Epithelial cell of esophagus (primary cell): Measurements from ENCODE around the gene VIPR2.

Source experiments
- DNase-seq: peaks from one replicate; pipeline ENCODE4 v3.0.0; 2010; ENCODE audit warnings: low read depth
- H3K4me3 ChIP-seq: 2 replicates; pipeline ENCODE4 v1.5.1; 2011; ENCODE audit warnings: mild to moderate bottlenecking, low read length, control low read depth
- TF ChIP-seq, protein P1 (sequence below): IDR thresholded peaks from 2 replicates; pipeline ENCODE4 v1.5.1; 2011; ENCODE audit warnings: low read depth, mild to moderate bottlenecking, low read length, control low read depth, inconsistent platforms; ENCODE audit not compliant: insufficient read depth; ENCODE audit errors: missing control alignments

Gene VIPR2

DNA sequence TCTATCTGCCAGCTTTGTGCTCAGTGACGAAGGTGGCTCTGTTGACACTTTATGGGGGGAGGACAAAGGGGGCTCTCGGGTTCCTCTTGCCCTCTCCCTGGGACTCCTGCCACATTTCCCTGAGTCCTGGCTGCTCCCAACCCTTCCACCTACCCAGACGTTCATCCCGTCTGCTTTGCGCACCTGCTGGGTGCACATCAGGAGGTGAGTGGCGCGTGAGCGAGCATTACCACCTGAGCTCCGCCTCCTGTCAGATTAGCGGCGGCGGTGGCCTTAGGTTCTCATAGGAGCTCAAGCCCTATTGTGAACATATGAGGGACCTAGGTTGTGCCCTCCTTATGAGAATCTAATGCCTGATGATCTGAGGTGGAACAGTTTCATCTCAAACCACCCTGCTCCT, 151.1 kb downstream of the VIPR2 start:
- DNase-seq: no peak
- H3K4me3 ChIP-seq: no peak overlapping the region
- TF ChIP-seq, protein P1, sequence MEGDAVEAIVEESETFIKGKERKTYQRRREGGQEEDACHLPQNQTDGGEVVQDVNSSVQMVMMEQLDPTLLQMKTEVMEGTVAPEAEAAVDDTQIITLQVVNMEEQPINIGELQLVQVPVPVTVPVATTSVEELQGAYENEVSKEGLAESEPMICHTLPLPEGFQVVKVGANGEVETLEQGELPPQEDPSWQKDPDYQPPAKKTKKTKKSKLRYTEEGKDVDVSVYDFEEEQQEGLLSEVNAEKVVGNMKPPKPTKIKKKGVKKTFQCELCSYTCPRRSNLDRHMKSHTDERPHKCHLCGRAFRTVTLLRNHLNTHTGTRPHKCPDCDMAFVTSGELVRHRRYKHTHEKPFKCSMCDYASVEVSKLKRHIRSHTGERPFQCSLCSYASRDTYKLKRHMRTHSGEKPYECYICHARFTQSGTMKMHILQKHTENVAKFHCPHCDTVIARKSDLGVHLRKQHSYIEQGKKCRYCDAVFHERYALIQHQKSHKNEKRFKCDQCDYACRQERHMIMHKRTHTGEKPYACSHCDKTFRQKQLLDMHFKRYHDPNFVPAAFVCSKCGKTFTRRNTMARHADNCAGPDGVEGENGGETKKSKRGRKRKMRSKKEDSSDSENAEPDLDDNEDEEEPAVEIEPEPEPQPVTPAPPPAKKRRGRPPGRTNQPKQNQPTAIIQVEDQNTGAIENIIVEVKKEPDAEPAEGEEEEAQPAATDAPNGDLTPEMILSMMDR: no peak

DNA sequence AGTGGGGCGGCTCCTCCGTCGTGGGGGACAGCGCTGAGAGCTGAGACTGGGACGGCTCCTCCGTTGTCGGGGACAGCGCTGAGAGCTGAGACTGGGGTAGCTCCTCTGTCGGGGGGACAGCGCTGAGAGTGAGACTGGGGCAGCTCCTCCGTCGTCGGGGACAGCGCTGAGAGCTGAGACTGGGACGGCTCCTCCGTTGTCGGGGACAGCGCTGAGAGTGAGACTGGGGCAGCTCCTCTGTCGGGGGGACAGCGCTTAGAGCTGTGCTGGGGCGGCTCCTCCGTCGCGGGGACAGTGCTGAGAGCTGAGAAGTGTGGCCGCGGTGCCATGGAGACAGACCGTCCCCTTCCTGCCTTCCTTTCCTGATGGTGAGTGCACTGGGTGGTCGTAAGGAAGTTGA, 151.9 kb downstream of the VIPR2 start:
- TF ChIP-seq, protein P1: no peak
- no peak overlapping the region for H3K4me3 ChIP-seq
- no peak for DNase-seq

DNA sequence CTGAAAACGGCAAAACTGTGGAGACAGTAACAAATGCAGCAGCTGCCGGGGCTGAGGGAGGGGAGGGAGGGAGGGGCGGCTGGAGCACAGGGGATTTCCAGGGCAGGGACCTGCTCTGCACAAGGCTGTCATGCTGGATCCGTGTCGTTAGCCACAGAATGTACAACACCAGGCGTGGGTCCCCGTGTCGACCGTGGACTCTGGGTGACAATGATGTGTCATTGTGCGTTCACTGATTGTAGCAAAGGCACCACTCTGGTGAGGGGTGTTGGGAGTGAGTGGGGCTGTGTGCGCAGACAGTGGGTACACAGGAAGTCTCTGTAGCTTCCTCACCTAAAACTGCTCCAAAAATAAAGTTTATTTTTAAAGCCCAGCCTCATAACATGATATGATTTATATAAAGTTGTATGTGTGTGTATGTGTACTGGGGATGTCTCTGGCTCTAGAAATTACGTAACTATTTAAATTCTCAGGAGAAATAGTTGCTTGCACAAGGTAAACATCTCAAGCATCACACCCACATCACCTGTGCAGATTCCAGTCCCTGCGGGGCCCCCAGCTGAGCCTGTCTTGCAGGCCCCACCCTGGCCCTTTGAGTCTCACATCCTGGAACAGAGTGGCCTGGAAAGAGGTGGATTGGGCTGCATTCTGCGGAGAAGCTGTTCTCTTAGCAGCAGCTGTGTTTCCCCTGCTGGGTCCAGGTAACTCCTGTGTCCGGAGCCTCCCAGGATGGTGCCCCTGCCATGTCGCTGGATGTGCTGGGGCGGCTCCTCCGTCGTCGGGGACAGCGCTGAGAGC, 152.6 kb downstream of the VIPR2 start:
- peak; percentile 57 for DNase-seq
- TF ChIP-seq, protein P1: no peak
- no peak overlapping the region for H3K4me3 ChIP-seq

DNA sequence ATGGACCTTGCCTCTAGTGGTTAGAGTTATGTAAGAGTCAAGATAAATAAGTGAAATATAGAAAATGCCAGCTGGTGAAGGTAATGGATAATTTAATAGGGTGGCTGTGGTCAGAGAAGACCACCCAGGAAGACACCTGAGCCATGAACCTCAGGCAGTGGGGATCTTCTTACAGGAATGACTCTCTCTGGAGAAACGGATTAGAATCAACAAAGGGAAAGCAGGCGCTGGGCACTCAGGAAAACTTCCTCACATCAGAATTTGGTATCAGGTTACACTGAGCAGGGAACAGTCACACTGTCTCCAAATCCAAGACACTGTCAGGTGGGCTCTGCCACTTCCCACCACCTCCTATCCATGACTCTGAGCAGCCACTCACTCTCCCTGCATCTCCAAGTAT, 155.7 kb downstream of the VIPR2 start:
- DNase-seq: no peak
- TF ChIP-seq, protein P1: no peak
- no peak overlapping the region for H3K4me3 ChIP-seq

DNA sequence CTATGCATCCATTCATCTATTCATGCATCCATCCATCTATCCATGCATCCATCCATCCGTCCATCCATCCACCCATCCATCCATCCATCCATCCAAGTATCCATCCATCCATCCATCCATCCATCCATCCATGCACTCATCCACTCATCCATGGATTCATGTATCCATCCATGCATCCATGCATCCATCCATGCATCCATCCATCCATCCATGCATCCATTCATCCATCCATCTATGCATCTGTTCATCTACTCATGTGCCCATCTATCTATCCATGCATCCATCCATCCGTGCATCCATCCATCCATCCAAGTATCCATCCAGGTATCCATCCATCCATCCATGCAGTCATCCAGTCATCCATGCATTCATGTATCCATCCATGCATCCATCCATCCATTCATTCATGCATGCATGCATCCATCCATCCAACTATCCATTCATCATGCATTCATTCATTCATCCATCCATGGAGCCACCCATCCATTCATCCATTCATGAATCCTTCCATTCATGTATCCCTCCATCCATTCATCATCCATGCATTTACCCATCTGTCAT, 156.3 kb downstream of the VIPR2 start:
- TF ChIP-seq, protein P1: no peak
- no peak overlapping the region for H3K4me3 ChIP-seq

DNA sequence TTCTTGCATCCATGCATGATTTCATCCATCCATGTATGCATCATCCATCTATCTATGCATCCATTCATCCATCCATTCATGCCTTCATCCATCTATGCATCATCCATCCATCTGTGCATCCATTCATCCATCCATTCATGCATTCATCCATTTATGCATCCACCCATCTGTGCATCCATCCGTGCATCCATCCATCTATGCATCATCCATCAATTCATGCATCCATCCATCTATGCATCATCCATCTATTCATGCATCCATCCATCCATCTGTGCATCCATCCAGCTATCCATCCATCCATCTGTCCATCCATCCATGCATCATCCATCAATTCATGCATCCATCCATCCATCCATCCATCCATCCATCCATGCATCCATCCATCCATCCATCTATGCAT, 157.0 kb downstream of the VIPR2 start:
- no peak for DNase-seq
- H3K4me3 ChIP-seq: no peak overlapping the region
- TF ChIP-seq, protein P1: no peak

More for the DNA sequence above, 156.3 kb downstream of the VIPR2 start:
- no peak for DNase-seq
